Activated T-cell treated with anti-CD3 and anti-CD28 coated beads, Interleukin-2, amount 50 U/mL, for 48 hours (primary cell): ENCODE results near the gene KPNA1.
A peak's percentile ranks its signal among the peaks of the same experiment; 100 is the strongest.

Experiments
- DNase-seq, 2 experiments: peaks; one replicate each; pipeline ENCODE4 v3.0.0-alpha.2; 2020

Gene KPNA1

DNA sequence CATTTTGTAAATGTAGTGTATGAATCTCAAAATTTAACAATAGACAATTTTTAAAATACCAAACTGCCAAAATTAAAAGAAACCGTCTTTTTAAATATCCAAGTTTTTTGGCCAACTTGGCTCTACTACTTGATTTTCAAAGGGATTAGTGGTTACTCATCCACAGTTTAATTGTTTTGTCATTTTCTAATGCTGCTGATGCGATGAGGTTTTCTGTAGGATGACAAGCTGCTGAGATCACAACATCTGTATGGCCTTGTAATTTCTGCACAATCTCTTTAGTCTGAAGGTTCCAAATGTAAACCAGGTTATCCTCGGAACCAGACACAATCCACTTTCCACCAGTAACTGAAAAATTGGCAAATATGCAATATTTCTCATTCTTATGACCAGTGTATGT lies 100.3 kb downstream of the KPNA1 start:
- no peak for DNase-seq

DNA sequence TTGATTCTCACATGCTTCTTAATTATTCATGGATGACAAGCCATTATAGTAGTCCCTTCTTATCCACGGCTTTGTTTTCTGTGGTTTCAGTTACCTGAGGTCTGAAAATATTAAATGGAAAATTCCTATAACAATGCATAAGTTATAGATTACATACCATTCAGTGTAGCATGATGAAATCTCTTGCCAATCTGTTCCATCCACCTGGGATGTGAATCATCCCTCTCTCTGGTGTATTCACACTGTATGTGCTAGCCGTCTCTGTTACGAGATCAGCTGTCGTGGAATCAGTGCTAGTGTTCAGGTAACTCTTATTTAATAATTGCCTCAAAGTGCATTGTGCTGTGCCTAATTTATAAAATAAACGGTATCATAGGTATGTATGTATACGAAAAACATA lies 104.1 kb downstream of the KPNA1 start:
- DNase-seq, result no peak

DNA sequence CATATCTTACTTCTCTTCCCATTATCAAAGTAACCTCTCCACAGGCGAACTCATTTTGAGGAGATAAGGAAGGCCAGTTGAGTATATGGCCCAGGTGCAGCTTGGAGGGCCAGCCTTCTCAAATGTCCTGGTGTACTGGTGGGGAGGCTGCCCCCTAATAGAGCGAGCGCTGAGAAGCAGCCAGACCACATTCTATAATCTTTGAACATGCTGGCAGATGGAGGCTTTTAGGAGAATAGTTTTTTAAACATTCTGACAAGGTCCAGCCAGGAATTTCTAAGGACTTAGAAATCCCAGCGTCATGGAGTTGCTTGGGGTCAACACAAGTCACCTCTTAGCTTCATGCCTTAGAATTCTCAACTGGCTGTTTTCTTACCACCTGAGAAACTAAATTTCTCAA lies 104.6 kb downstream of the KPNA1 start:
- DNase-seq, result no peak

DNA sequence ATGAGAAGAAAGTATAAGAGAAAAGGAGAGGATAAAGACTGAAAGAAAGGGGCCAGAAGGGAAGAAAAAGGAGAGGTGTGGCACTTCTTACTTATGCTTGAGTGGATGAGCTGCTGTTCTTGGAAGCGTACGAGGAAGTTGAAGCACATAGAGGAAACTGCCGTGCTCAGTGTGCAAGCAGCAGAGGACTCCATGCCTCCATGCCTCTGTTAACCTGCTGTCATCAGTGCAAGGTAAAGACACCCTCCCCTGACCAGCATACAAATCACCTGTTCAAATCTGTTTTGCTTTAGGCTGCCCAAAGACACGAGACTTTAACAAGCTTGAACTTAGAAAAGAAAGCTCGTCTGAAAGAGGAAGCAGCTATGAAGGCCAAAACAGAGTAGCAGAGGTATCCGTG lies 105.3 kb downstream of the KPNA1 start:
- no peak for DNase-seq

DNA sequence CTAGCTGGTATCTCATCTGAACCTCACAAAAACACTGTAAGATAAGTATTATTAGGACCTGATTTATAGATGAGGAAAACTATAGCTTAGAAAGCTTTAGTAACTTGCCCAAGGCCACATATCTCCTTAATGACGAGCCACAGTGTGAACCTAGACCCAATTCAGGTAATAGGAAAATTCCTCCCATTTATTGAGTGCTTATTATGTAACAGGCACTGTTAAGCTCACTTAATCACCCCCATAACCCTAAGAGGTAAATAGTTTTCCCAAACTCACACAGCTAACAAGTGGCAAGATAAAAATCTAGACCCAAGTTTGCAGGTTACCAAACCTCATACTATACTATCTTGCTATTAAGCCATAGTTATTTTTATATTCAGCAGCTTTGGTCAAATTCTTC lies 106.8 kb downstream of the KPNA1 start:
- no peak for DNase-seq

DNA sequence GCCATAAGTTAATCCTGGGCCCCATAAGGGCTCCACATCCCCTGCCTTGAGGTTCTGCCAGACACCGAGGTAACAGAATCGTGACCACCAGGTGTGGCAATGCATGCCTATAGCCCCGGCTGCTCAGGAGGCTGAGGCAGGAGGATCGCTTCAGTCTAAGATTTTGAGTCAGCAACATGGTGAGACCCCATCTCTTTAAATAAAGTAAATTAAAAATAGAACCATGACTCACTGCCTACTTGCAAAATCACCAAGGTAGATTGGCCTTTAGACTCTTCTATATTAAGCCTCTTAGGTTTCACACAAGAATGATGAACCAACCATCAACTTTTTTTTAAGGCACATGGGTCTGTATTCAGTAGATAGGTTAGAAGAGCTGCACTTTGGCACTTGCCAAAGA lies 108.5 kb downstream of the KPNA1 start:
- DNase-seq, result peak in 1 of 2 experiments; percentile 33

DNA sequence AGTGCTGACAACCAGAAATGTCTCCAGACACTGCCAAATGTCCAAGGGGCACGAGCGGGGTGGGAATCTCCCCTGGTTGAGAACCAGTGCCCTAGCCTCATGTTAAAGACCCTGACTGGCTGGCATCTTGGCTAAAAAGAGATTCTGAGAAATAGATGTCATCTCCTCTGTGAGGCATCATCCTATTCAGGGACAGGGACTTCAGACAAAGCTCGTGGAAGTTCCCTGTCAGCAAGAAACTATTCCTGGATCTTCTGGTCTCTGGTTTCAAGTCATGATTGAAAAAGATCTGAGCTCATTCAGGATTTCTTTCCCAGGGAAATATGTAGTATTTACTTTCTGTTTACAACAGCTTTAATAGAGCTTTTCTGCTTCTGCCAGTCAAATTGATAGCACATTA lies 109.7 kb downstream of the KPNA1 start:
- no peak for DNase-seq

DNA sequence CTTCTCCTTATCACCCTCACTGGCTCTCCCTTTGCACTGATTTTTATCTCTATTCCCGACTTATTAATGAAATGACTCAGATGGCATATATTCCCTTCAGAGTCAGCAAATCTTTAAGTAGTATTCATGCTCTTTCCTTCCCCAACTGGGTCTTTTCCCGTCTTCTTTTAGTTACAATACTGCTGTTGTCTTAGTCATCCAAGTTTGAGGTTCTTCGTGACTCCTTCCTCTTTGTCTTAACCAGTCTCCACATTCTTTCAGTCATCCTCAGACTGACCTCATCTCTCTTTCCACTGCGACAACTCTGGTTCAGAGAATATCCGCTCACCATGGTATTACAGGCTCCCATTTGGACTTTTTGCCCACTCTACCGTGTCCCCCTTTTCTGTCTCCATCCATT lies 111.2 kb downstream of the KPNA1 start:
- DNase-seq, result no peak

DNA sequence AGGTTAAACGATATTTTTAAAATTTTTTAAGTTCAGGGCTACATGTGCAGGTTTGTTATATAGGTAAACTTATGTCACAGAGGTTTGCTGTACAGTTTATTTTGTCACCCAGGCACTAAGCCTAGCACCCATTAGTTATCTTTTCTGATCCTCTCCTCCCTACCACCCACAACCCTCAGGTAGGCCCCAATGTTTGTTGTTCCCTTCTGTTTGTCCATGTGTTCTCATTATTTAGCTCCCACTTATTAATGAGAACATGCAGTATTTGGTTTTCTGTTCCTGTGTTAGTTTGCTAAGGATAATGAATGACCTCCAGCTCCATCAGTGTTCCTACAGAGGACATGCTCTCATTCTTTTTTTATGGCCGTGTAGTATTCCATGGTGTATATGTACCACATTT lies 115.8 kb downstream of the KPNA1 start:
- no peak for DNase-seq

DNA sequence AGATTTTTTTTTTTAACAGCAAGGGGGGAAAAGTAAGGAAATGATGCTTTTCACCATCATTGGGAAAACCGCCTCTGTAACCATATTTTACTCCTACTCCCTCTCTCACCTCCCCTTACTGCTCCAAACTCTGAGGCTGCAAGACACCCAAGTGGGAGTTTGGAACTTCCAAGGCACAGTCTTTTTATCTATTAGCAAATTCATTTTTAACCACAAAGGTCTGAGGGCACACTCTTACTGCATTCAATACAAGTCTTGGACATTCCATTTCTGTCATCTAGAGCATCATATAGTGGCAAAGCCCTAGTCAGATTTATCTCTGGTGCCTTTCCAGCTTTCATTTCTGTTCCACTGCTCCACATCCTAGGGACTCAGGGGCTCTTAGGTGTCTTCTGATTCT lies 117.5 kb downstream of the KPNA1 start:
- DNase-seq, result no peak

DNA sequence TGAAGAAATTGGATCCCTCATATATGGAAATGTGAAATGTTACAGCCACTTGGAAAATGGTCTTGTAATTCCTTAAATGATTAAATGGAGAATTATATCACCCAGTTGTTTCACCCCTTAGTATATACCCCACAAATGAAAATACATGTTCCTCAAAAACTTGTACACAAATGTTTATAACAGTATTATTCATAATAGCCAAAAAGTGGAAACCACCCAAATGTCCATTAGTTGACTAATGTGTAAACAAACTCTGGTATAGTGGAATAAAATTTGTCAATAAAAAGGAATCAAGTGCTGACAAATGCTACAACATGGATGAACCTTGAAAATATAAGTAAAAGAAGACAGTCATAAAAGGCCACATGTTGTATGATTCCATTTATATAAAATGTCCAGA lies 118.2 kb downstream of the KPNA1 start:
- no peak for DNase-seq

DNA sequence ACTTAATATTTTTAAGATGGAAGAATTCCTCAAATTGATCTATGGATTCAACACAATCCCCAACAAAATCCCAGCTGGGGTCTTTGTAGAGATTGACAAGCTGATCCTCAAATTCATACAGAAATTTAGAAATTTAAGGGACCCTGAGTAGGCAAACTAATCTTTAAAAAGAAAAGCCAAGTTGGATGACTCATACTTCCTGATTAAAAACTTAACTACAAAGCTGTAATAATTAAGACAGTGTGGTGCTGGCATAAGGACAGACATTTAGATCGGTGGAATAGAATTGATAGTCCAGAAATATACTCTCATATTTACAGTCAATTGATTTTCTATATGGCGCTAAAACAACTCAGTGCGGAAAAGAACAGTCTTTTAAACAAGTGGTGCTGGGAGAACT lies 119.2 kb downstream of the KPNA1 start:
- DNase-seq, result no peak

DNA sequence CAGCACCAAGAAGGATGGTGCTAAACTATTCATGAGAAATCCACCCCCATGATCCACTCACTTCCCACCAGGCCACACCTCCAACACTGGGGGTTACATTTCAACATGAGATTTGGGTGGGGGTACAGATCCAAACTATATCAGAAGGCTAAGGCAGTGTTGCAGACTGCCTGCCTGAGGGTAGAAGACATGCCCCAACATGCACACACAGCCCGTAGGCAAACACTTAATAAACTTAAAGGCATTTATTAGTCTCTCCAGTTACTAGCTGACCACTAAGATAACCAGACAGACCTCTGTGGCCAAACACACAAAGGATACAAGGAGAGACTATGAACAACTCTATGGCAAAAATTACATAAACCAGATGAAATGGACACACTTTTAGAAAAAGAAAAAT lies 120.6 kb downstream of the KPNA1 start:
- no peak for DNase-seq

DNA sequence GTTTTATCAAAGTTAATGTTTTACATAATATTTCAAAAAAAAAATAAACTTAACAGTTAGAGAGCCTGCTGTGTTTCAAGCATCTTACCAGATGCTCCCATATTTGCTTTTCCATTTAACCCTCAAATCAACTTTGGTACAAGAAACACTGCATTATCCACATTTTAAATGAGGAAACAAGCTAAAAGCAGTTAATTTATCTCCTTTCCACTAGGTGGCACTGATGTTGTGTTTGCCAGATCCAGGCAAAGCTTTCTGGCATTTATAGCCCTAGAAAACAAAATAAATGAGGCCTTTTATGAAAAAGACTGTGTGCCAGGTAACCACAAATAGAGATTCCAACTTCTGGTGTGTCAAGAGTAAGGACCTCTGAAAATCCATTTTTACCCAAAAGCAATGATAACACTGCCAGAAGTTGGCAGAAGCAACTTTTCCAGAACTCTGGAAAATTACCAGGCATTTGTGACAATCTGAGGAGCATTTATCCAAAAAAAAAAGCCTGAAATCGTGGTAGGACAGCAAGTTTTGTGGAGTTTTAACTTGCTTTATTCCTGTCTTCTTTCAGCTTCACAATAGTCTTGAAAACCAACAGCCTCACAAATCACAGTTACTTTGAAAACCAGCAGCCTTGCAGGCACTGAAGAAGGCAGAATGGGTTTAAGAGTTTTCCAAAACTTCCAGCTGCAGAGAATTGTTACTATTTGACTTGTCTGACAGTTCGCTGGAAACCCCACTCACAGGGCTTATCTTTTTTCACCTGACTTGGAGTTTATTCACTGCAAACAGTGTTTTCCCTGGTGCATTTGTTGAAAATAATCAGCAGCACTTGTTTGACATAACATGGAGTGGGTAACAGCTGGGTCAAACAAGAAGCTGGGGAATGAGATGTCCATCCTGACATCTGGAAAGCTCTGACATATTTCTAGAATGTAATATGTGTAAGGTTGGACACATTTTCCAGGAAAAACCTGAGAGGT lies 121.6 kb downstream of the KPNA1 start:
- no peak for DNase-seq

DNA sequence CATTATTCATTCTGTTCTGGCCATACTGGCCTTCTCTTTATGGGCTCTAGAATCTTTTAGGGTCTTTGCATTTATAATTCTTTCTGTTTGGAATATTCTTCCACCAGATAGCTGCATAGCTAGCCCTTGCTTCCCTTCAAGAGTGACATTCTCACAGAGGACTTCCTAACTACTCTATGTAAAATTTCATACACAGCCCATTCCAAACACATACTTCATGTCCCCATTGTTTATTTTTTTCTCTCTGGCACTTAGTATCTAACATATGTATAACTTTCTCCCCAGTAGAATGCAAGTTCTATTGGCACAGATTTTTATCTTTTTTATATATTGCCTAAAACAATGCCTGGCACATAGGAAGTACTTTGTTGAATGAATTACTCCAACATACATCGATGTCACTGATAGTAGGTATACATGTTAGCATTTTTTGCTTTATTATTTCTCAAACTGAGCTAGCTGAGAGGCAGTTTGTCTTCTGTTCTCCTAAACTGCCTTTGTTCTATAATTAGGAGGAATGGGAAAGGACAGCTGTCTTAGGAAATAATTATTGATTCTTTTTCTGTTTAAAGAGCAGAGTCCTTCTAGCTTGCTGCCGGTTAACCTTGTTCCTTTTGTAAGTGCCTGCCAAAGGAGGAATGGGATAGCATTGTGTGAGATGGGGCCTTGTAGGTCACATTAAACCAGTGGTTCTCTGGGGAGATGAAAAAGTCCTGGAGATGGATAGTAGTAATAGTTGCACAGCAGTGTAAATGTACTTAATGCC lies 122.9 kb downstream of the KPNA1 start:
- DNase-seq, result no peak

DNA sequence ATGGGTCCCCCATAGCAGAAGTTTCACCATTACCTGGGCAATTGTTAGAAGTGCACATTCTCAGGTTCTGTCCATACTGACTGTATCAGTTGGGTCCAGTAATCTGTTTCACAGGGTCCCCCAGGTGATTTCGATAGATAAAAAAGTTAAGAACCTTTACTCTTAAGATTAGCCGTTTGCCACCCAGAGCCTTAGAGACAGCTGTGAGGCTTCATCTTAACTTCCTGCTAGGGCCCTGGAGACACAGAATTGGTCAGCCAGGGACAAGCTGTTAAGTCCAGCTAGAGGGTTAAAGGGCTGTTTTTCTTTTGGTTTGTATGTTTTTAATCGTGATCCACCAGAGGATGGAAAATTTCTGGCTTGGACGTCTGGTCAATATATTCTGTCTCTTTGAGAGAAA lies 124.1 kb downstream of the KPNA1 start:
- no peak for DNase-seq

DNA sequence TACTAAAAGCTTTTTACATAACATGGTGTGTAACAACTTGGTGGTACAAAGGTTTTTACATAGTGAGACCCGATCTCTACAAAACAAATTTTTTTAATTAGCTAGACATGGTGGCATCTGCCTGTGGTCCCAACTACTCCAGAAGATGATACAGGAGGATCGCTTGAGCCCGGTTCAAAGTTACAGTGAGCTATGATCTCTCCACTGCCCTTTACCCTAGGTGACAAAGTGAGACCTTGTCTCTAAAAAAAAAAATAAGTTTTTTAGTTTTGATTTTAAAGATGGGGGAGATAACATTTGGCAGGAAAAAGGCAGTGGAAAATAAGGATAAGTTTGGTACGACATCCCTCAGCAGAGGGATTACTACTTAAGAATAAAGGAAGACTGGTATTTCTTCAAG lies 124.8 kb downstream of the KPNA1 start:
- DNase-seq, result no peak

DNA sequence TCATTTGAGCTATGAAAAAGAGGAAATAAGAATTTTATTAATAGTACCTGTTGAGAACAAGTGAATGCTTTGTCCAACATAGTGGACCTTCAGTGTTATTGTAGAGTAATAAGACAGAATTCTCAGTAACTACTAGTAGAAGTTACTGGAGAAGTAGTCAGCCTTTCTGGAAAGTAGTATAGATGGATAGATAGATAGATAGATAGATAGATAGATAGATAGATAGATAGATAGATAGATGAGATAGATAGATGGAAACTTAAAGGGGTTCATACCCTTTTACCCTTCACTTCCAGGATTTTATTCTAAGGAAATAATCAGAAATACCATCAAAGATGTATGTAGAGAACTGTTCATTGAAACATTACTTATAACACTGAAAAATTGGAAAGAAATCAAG lies 125.5 kb downstream of the KPNA1 start:
- DNase-seq, result no peak

DNA sequence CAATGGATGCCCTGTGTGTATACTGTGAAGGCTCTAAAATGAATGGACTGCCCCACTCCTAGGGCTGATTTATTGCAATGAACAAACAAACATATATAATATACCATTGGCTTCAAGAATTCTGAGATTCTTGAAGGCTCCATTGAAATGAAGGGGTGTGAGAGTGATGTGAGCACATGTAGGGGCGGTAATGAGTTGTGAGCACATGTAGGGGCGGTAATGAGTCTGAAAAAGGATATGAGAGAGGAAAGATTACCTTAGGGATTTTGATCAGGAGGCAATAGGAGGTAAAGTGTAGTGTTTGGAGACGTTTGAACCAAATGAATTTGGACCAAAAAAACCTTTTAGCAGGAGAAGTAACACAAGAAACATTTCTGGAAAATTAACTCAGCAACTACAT lies 127.0 kb downstream of the KPNA1 start:
- DNase-seq, result no peak

DNA sequence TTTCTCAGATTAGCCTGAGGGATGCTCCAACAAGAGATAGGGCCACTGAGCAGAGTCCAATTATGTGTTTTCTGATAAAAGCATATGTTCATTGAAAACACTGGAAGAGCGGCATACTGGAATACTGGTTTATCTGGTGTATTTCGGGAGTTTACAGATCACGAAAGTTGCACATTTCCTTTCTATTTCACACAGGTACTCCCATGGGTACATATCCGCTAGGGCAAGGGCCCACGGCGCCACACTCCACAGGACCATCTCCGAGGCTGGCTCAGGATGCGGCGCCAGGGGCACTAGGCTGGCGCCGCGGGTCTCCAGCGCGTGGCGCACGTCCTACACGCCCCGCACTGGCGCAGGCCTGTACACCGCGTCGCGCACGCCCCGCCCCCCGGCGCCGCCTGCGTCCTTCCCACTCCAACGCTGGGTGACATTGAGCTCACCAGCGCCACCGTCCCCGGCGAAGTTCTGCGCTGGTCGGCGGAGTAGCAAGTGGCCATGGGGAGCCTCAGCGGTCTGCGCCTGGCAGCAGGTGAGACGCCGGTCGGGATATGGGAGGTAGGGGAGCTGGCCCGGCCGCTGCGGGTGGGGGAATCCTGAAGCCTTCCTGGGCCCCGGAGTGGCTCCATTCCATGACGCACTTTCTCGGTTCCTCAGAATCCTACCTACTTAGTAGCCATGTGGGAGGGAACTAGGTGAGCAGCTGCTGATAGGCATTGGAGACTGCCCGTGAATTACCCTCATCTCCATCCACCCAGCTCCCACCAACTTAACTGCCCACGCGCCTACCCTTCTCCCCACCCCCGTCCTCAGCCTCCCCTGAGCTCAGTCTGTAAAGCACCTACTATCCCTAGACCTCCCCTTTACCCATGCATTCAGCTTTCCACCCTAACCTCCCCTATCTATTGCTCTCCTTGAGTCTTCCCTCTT lies 130.7 kb downstream of the KPNA1 start, which contains the start of gene FAM162A:
FAM162A (plus strand) TSS at position 412 of the 927 bp plus-strand sequence; CDS start at position 496, 84 bp downstream.
- DNase-seq, result peak; percentile 95 to 97

DNA sequence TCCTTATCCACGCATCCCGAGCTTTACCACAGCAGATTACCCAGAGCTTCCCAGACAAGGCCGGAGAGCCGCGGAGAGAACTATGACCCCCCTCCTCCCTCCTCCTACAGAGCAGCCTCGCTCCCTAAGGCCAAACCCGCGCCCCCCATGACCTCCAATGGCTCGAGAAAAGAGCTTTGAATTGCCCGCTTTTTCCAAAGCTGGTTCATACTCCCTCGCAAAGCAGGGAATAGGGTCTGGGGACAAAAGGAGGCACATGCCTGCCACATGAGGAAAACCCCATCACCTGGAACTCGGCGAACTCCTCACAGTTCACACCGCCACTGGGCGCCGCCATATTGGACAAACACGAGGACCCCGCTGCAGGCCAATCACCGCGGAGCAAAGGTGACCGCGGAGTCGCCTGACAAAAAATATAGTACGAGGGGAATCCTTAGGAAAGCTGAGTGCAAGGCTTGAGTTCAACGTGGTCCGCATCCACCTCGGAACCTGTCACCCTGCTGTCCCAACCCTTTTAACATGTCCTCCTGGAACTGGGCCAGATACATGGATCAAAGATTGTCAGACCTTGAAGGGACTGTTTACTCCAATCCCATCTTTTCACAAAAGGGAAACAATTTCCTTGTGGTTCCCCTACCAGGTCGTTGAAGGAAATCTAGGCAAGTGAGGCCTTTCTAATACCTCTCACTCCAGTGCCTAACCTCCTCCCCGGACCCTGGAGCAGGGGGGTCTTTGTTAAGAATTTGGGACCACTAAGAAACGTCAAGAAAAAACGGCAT lies 131.7 kb downstream of the KPNA1 start, which contains the start of gene MIX23:
MIX23 (minus strand) TSS at position 344 of the 779 bp plus-strand sequence; CDS start at position 337, 7 bp downstream.
- DNase-seq, result peak; percentile 92 to 93

DNA sequence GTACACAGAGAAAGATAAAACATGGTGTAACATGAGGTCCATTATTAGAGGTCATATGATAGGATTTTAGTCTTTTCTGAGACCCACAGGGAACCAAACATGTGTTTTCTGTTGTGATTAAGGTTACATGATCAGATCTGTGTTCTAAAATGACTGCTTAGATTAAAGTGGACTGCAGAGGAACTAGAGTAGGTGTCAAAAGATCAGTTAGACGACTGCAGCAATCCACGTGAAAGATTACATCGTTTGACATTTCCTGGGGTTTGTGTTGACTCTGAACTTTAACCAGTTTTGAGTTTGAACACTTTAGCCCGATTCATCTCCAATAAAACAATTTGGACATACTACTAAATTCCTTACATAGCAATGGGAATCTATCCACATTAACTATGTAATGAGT lies 136.8 kb downstream of the KPNA1 start:
- DNase-seq, result no peak
